ENCODE measurements around the gene CLPTM1. TPM values are rescaled to one million over a fixed set of nuclear protein-coding genes. Genes with fewer than 3 reads are reported as not detected.

The CLPTM1 gene
- polyA plus RNA-seq, 1 of the 3 experiments (the other 2 are of a cell fraction), result 86.5 TPM

GRCh38 chr19:44905437-44906160 is 49.6 kb upstream of the CLPTM1 start, which contains the start of gene APOE:
TSS of gene APOE (plus strand) at chr19:44905796. CDS start at chr19:44906625, 829 bp downstream.
- Histone ChIP-seq H3K27me3 (ENCODE audit: insufficient read depth) (no peaks in the 10 kb centered on the region), H3K9me3 (no peaks in the 10 kb centered on the region), H3K4me1 (ENCODE audit: control insufficient read depth in 1 of 2, insufficient read depth in 2 of 2, low read depth in 1 of 2, low read length in 1 of 2) (peaks cover 0 to 12% of the 10 kb centered on the region in 2 experiments; a peak in 1 of 4 replicates), H3K27ac (ENCODE audit: low read depth in 2 of 2, low read length in 1 of 2) (no peak within 1 kb of the TSS), H3K4me2 (peak within 1 kb of the TSS; percentile 37), H3K4me3 (ENCODE audit: low read depth in 2 of 2, low read length in 1 of 2) (peak within 1 kb of the TSS in 1 of 2 experiments; percentile 36; a peak in 2 of 4 replicates), H3K79me2 (ENCODE audit: insufficient read depth) (no peaks in the 10 kb centered on the region), H3K9ac (no peak within 1 kb of the TSS), H3K9me2 (no peaks in the 10 kb centered on the region), H3K36me3 (replicated peaks in 1 of 2; ENCODE audit: control insufficient read depth in 1 of 2, insufficient read depth in 2 of 2, low read length in 1 of 2) (peaks cover 0 to 4% of the 10 kb centered on the region in 2 experiments), H3F3A (replicated peaks; ENCODE audit: insufficient read depth) (peaks cover 17% of the 10 kb centered on the region), H2AFZ (ENCODE audit: low read depth) (0 out of 2 replicates have a peak within 1 kb of the TSS, but pooled peaks have one; percentile 62), H4K20me1 (ENCODE audit: insufficient read depth) (no peaks in the 10 kb centered on the region)
- TF ChIP-seq, protein P1, sequence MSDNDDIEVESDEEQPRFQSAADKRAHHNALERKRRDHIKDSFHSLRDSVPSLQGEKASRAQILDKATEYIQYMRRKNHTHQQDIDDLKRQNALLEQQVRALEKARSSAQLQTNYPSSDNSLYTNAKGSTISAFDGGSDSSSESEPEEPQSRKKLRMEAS (IDR thresholded peaks at IDR 0.05; ENCODE audit: low read depth), result no peak
- TF ChIP-seq MEF2A (IDR thresholded peaks at IDR 0.05; ENCODE audit: borderline replicate concordance, low read depth), result no peak
- TF ChIP-seq FOSL2 (IDR thresholded peaks at IDR 0.05; ENCODE audit: borderline replicate concordance, low read depth), result no peak
- TF ChIP-seq RCOR1 (IDR thresholded peaks at IDR 0.05; ENCODE audit: low read length), result no peak
- TF ChIP-seq TCF12 (IDR thresholded peaks at IDR 0.05), result no peak
- TF ChIP-seq USF1 (IDR thresholded peaks at IDR 0.05; ENCODE audit: borderline replicate concordance, low read depth), result no peak
- DNase-seq, result peak; percentile 57
- POLR2A ChIA-PET, result interaction anchor here (0.5 to 0.7 kb wide), 2 partner anchors 10 to 11 kb away, joined by 3 read pairs; no protein-coding TSS in a partner anchor
- CTCF ChIA-PET, result interaction anchor here (0.8 to 5.2 kb wide), 3 partner anchors 9 to 55 kb away, joined by 3 to 131 read pairs (median 3); partner anchors contain the start of gene CLPTM1
- 17% methylated on average over 20 of the region's 20 CpGs for WGBS (ENCODE audit: low lambda C conversion rate)

- WGBS (ENCODE audit: low lambda C conversion rate), result 76% methylated on average over 4 of the region's 12 CpGs
- TF ChIP-seq, protein P2, sequence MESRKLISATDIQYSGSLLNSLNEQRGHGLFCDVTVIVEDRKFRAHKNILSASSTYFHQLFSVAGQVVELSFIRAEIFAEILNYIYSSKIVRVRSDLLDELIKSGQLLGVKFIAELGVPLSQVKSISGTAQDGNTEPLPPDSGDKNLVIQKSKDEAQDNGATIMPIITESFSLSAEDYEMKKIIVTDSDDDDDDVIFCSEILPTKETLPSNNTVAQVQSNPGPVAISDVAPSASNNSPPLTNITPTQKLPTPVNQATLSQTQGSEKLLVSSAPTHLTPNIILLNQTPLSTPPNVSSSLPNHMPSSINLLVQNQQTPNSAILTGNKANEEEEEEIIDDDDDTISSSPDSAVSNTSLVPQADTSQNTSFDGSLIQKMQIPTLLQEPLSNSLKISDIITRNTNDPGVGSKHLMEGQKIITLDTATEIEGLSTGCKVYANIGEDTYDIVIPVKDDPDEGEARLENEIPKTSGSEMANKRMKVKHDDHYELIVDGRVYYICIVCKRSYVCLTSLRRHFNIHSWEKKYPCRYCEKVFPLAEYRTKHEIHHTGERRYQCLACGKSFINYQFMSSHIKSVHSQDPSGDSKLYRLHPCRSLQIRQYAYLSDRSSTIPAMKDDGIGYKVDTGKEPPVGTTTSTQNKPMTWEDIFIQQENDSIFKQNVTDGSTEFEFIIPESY (IDR thresholded peaks at IDR 0.05; ENCODE audit: borderline replicate concordance, low read depth), result no peak
- TF ChIP-seq, protein P1 (IDR thresholded peaks at IDR 0.05; ENCODE audit: low read depth), result no peak
- TF ChIP-seq GATA2 (CRISPR knock-in tag; IDR thresholded peaks at IDR 0.05) (no peak), RCOR1 (IDR thresholded peaks at IDR 0.05; ENCODE audit: low read length) (no peak), ELF1 (IDR thresholded peaks at IDR 0.05) (no peak), POLR2AphosphoS5 (IDR thresholded peaks at IDR 0.05; ENCODE audit: low read depth, low read length) (no peak), NRF1 (IDR thresholded peaks at IDR 0.05; ENCODE audit: low read depth, low read length) (no peak), CTCF (IDR thresholded peaks at IDR 0.05) (no peak), FOXJ3 (CRISPR knock-in tag; IDR thresholded peaks at IDR 0.05) (no peak), JUND (IDR thresholded peaks at IDR 0.05) (no peak), EZH2phosphoT487 (IDR thresholded peaks at IDR 0.05; ENCODE audit: borderline replicate concordance, low read depth) (no peak), MXI1 (IDR thresholded peaks at IDR 0.05; ENCODE audit: low read depth, low read length) (no peak), RAD21 (IDR thresholded peaks at IDR 0.05; ENCODE audit: low read length) (no peak)
These were observed 47.6 kb upstream of the CLPTM1 start for GRCh38 chr19:44907613-44908012.

More at GRCh38 chr19:44907613-44908012, 47.6 kb upstream of the CLPTM1 start:
- no peak overlapping the region for H2AFZ ChIP-seq (ENCODE audit: low read depth)
- no peak overlapping the region for H3K9ac ChIP-seq
- ChIA-PET POLR2A (no interaction called here), CTCF (interaction anchor here (6.2 kb wide), 1 partner anchor 44 kb away, joined by 57 read pairs; no protein-coding TSS in a partner anchor)
- no peaks in the 10 kb centered on the region for H3K9me2 ChIP-seq
- H3K4me2 ChIP-seq, result no peak overlapping the region
- H3K27me3 ChIP-seq (ENCODE audit: insufficient read depth), result no peaks in the 10 kb centered on the region
- H3K4me3 ChIP-seq (ENCODE audit: low read depth in 2 of 2, low read length in 1 of 2), result no peak overlapping the region
- DNase-seq, result peak; percentile 8
- H3F3A ChIP-seq (replicated peaks; ENCODE audit: insufficient read depth), result peaks cover 21% of the 10 kb centered on the region
- H3K79me2 ChIP-seq (ENCODE audit: insufficient read depth), result no peaks in the 10 kb centered on the region
- no peaks in the 10 kb centered on the region for H4K20me1 ChIP-seq (ENCODE audit: insufficient read depth)
- H3K9me3 ChIP-seq, result no peaks in the 10 kb centered on the region
- no peaks in the 10 kb centered on the region for H3K36me3 ChIP-seq (replicated peaks in 1 of 2; ENCODE audit: control insufficient read depth in 1 of 2, insufficient read depth in 2 of 2, low read length in 1 of 2)
- H3K4me1 ChIP-seq (ENCODE audit: control insufficient read depth in 1 of 2, insufficient read depth in 2 of 2, low read depth in 1 of 2, low read length in 1 of 2), result peaks cover 4 to 14% of the 10 kb centered on the region in 2 experiments; a peak in 1 of 4 replicates
- no peak overlapping the region for H3K27ac ChIP-seq (ENCODE audit: low read depth in 2 of 2, low read length in 1 of 2)

All from SK-N-SH (cell line).